Cerebellar cortex (tissue), 1 donor: ENCODE data around the gene PDLIM1.
"Not testable (repeated sequence)": the region's sequence is repeated elsewhere in the genome, so short reads cannot be mapped to it uniquely, and the experiment has no call there.

ENCODE experiments used
- DNase-seq: peaks from one replicate; pipeline ENCODE4 v3.0.0-alpha.2; 2015; ENCODE audit warnings: low spot score

Gene PDLIM1

GRCh38 chr10:95240811-95241210 is 50.0 kb downstream of the PDLIM1 start:
- no peak for DNase-seq

GRCh38 chr10:95240096-95240495 is 50.7 kb downstream of the PDLIM1 start:
- DNase-seq: not testable (repeated sequence)

- DNase-seq: no peak
Measured at GRCh38 chr10:95237376-95238170, 53.2 kb downstream of the PDLIM1 start.

- no peak for DNase-seq
Measured at GRCh38 chr10:95236068-95236903, 54.5 kb downstream of the PDLIM1 start.

- DNase-seq: no peak
Measured at GRCh38 chr10:95235676-95236067, 55.1 kb downstream of the PDLIM1 start.

GRCh38 chr10:95234951-95235350 is 55.9 kb downstream of the PDLIM1 start:
- DNase-seq: no peak

- no peak for DNase-seq
Measured at GRCh38 chr10:95233377-95234034, 57.3 kb downstream of the PDLIM1 start.

- peak; percentile 28 for DNase-seq
Measured at GRCh38 chr10:95230677-95231586, 59.9 kb downstream of the PDLIM1 start.

GRCh38 chr10:95229724-95230627 is 60.8 kb downstream of the PDLIM1 start:
- DNase-seq: no peak

- not testable (repeated sequence) for DNase-seq
Measured at GRCh38 chr10:95228934-95229723, 61.7 kb downstream of the PDLIM1 start.

GRCh38 chr10:95225136-95225535 is 65.7 kb downstream of the PDLIM1 start:
- DNase-seq: no peak

GRCh38 chr10:95221124-95221523 is 69.7 kb downstream of the PDLIM1 start:
- DNase-seq: no peak

GRCh38 chr10:95220539-95220938 is 70.3 kb downstream of the PDLIM1 start:
- DNase-seq: no peak

- no peak for DNase-seq
Measured at GRCh38 chr10:95217476-95217875, 73.3 kb downstream of the PDLIM1 start.

- DNase-seq: no peak
Measured at GRCh38 chr10:95214793-95215192, 76.0 kb downstream of the PDLIM1 start.

GRCh38 chr10:95214369-95214768 is 76.4 kb downstream of the PDLIM1 start:
- no peak for DNase-seq

- no peak for DNase-seq
Measured at GRCh38 chr10:95211606-95212279, 79.1 kb downstream of the PDLIM1 start.

GRCh38 chr10:95209509-95210127 is 81.2 kb downstream of the PDLIM1 start:
- DNase-seq: no peak
